Stimulated activated CD4-positive, alpha-beta T cell treated with anti-CD3 and anti-CD28 coated beads, Interleukin-1b, Interleukin-23, amount 100 ng/mL, for 1 hour (primary cell): ENCODE results near the gene PLAAT3.
"Not testable (repeated sequence)": the region's sequence is repeated elsewhere in the genome, so short reads cannot be mapped to it uniquely, and the experiment has no call there.

Experiments used
- DNase-seq, 2 donors: peaks; one replicate each; pipeline ENCODE4 v3.0.0-alpha.2; 2020; ENCODE audit warnings: low read depth in 2 of 2

The PLAAT3 gene

GRCh38 chr11:63609536-63609935, 4.7 kb downstream of the PLAAT3 start:
- DNase-seq = no peak

DNA sequence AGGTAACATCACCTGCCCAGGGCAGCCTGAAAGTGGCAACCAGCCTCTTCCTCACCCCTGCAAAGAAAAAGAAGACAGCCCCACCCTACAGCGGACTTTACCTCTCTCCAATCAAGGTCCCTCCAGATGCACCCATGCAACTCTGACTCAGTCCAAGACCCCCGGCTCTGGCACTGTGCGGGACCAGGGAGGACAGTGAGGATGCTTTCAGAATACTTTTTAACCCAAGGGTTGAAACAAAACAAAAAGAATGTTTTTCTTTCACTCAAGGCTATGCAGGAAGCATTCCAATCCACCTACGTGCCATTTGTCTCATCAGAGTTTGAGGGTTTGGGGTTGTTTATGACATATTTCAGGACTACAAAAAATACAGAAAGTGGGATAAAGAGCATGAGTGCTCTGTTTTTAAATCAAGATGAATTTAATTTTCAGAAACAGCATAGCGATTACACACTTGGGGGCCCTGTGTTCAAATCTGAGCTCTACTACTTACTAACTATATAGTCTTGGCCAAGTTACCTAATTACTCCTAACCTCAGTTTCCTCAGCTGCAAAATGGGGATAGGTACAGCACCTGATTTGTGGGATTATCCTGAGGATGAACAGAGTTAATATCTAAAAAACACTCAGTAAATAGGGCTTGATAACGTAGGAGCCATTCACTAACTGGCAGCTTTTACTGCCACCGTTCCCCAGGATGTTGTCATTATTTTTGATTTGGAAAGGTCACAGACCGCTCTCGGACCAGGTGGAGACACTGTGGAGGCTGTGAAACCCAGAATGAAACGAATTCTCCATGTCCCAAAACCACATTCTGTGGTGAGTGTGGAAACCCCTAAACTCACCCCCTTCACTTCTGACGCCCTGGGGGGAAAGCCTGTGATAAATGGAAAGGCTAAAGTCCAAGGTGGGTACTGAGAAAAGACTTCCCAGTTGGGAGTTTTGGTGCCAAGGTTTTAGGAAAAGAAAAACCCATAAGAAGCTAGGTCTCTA, 5.6 kb downstream of the PLAAT3 start:
- DNase-seq = no peak

DNA sequence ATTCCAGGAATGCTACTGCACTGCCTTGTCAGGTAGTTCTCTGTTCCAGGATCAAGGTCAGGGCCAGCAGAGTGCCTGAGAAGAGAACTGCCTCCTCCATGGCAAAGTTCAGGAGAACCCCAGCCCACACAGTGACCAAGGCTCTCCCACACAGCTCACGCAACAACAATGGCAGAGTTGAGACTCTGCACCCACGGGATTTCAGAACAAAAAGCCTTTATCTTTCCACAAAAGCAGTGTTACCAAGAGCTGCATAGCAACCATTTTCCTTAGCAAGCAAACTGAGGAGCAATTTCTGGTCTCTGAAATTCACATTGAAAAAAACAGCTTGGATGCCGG, 11.1 kb downstream of the PLAAT3 start:
- no peak for DNase-seq

GRCh38 chr11:63602290-63603179, 11.7 kb downstream of the PLAAT3 start:
- not testable (repeated sequence) for DNase-seq

GRCh38 chr11:63599211-63600122, 14.8 kb downstream of the PLAAT3 start:
- no peak for DNase-seq

GRCh38 chr11:63598556-63598955, 15.7 kb downstream of the PLAAT3 start:
- DNase-seq = no peak

DNA sequence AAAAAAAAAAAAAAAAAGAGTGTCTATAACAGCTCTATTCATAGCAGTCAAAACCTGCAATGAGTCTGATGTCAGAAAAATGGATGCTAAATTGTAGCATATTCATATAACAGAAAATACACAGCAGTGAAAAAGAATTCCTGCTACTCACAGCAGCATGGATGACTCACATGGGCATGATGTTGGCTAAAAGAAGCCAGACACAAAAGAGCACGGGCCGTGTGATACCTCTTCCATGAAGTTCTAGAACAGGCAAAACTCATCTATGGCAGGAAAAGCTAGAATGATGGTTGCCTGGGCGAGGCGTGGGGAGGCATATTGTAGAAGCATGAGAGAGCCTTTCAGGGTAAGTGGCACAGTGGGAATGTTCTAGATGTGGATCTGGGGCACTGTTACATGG, 18.9 kb downstream of the PLAAT3 start:
- DNase-seq = no peak

DNA sequence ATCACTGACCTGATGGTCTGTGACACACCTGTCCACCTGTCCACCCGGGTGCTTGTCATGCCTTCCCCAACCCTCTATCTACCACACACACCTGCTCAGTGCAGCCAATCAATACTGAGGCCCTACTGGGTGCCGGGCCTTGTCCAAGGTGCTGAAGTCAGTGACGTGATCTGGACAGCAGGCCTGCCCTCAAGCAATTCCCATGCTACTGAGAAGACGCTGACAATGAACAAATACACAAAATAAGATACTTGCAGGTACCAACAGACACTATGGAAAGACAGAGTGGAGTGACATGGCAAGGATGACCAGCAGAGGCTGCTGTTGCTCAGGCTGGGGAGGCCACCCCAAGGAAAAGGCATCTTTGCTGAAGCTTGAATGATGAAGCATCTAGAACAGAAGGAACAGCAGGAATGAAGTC, 21.2 kb downstream of the PLAAT3 start:
- no peak for DNase-seq

GRCh38 chr11:63590024-63590788, 24.0 kb downstream of the PLAAT3 start:
- no peak for DNase-seq

DNA sequence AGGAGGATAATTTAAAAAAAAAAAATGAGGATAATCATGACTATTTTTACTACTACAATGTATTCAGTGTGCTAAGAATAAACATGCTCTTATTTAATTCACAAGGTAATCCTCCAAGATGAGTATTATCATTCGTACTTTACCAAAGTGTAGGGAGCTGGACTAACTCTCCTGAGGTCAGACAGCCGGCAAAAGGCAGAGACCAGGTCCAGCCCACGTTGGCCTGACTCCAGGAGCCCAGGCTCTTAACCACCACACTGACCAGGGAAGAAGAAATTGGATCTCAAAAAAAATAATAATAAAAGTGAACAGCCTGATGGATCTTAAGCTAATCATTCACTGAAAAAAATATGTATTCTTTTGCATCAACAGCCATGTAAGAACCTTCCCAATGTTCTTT, 25.2 kb downstream of the PLAAT3 start:
- DNase-seq = no peak

DNA sequence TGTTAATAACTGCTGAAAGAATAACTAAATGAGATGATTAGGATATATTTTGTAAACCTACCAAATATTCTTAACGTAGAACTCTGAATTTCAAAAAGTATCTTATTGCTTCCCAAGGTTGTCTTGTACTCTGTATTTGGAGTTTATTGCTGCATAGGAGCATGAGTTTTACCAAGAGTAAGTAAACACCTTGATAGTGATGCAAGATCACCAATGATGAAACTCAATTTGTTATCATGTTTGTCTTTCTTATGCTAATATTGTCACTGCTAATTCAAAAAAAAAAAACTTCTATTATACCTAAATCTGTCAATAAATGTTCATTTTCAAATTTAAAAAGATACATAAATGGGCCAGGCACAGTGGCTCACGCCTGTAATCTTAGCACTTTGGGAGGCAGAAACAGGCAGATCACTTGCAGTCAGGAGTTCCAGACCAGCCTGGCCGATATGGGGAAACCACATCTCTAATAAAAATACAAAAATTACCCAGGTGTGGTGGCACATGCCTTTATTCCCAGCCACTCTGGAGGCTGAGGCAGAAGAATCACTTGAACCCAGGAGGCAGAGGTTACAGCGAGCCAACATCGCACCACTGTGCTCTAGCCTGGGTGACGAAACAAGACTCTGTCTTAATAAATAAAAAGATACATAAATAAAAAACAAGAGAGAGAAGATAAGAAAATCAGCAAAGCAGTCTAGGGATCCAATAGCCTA, 27.6 kb downstream of the PLAAT3 start:
- no peak for DNase-seq

DNA sequence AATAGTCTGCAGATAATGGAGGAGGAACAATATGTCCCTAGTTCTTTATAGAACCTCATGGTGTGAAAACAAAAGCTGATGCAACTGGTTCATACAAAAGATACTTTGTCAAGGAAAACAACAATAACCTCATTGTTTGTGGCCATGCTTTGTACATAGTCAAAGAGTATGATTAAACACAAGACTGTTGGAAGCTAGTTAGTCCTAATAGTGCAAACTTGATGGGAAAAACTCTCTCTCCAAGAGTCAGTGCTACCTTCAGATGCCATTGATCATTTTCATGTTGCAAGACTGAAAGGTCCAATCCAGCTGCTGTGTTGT, 30.9 kb downstream of the PLAAT3 start:
- no peak for DNase-seq

DNA sequence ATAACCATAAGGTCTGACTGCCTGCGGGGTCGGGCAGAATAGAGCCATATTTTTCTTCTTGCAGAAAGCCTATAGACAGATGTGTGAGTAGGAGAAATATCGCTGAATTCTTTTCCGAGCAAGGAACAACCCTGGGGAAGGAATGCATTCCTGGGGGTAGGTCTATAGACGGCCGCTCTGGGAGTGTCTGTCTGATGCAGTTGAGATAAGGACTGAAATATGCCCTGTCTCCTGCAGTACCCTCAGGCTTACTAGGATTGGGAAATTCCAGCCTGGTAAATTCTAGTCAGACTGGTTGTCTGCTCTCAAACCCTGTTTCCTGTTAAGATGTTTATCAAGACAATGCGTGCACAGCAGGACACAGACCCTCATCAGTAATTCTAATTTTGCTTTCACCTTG, 33.0 kb downstream of the PLAAT3 start:
- not testable (repeated sequence) for DNase-seq

GRCh38 chr11:63578882-63579281, 35.4 kb downstream of the PLAAT3 start:
- DNase-seq = not testable (repeated sequence)

DNA sequence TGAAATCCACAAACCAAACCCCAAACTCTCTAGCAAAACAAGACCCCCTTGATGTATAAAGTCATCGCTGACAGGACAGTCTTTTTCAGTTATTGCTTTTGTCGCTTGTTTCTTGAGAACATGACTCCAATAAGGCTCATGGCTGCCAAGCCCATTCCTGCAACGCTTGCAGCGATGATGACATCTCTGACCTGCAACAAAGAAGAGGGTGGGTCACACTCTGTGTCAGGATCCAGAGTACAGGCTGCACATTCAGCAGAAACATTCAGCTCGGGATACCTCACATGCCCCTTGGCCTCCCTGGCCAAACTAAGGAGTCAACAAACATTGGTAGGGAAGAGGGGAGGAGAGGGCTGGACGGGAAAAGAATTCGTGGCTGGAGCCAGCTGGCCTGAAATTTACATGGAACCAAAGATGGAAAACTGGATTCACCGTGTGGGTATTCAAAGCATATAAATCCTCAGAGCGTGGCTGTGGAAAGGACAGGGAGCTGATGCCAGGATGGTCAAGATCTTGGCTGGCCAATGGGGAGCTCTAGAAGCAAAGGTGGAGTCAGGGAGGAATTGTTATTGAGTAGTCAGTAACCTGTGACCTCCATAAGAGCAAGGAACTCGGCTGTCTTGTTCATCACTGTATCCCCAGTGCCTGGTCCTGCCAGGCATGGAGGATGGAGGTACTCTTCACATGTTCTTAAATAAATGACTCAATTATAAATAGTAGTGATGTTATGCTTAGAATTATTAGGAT, 39.2 kb downstream of the PLAAT3 start:
- DNase-seq = no peak

GRCh38 chr11:63573881-63574855, 40.1 kb downstream of the PLAAT3 start:
- DNase-seq = no peak

DNA sequence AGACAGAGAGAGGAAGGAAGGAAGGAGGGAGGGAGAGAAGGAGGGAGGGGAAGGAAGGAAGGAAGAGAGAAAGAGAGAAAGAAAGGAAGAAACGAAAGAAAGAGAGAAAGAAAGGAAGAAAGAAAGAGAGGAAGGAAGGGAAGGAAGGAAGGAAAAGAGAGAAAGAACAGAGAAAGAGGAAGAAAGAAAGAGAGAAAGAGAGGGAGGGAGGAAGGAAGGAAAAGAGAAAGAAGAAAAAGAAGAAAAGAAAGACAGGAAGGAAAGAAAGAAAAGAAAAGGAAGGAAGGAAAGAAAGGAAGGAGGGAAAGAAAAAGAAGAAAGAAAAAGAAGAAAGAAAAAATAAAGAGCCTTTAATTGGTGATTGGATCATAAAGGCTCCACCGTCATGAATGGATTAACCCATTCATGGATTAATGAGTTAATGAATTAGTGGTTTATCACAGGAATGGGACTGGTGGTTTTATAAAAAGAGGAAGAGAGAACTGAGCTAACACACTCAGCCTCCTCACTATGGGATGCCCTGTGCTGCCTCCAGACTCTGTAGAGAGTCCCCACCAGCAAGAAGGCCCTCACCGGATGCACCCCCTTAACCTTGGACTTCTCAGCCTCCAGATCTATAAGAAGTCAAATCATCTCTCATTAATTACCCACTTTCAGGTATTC, 42.1 kb downstream of the PLAAT3 start:
- DNase-seq = no peak

DNA sequence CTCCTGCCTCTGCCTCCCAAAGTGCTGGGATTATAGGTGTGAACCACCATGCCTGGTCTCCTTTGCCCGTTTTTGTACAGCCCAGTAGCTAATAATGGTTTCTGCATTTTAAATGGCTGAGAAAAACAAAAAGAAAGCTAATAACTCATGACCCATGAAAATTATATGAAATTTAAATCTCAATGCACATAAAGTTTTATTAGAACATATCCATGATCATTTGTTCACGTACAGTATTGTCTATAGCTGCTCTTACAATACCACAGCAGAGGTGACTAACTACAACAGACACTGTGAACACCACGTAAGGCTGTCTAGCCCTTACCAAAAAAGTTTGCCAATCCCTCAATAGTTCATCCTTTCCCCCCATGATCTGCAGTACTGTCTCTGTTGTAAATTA, 44.7 kb downstream of the PLAAT3 start:
- DNase-seq = no peak
